ENCODE measurements around the gene NAV1. TPM values are rescaled to one million over a fixed set of nuclear protein-coding genes. Genes with fewer than 3 reads are reported as not detected.

Gene NAV1
- total and polyA plus RNA-seq, 2 of the 8 experiments (the other 6 are each of a cell fraction or from before 2014, with no cell fraction given) = 9.9 to 42.7 TPM

GRCh38 chr1:201506557-201507359 is 32.2 kb upstream of the NAV1 start, which contains the start of gene CSRP1:
Gene CSRP1 (minus strand): TSS chr1:201507123. CDS start chr1:201496303, 10,820 bp downstream.
- 11% methylated on average over 71 of the region's 71 CpGs; no CpG with 5 or more reads in 1 of the 2 experiments for WGBS, 2 experiments (ENCODE audit: extremely low coverage in 1 of 2, insufficient coverage in 1 of 2, insufficient read length in 1 of 2, insufficient replicate concordance in 2 of 2, low coverage in 1 of 2, low lambda C conversion rate in 2 of 2, missing lambda C conversion rate in 1 of 2)
- Histone ChIP-seq H3K56ac (replicated peaks; ENCODE audit: insufficient read length, low read depth, low read length) (no peak within 1 kb of the TSS), H3K23me2 (ENCODE audit: low read depth, low read length) (peaks cover 8% of the 10 kb centered on the region; the same call in 1 of the 2 replicates), H3K36me3 (ENCODE audit: control insufficient read depth in 2 of 4, insufficient read depth in 4 of 4, low read length in 3 of 4) (no peaks in the 10 kb centered on the region), H3K79me2 (ENCODE audit: control insufficient read depth in 1 of 2, insufficient read depth in 2 of 2, low read length in 2 of 2) (no peaks in the 10 kb centered on the region), H2BK12ac (ENCODE audit: low read depth, low read length) (peak within 1 kb of the TSS; percentile 96), H4K8ac (ENCODE audit: extremely low read depth, insufficient read depth, low read length) (peak within 1 kb of the TSS; percentile 76), H3K9ac (replicated peaks in 1 of 4; ENCODE audit: extremely low read depth in 1 of 4, low read depth in 3 of 4, low read length in 3 of 4) (peak within 1 kb of the TSS in 1 of 4 experiments; percentile 44; a peak in 2 of 7 replicates), H3K18ac (ENCODE audit: extremely low read depth, low read length) (peak within 1 kb of the TSS; percentile 19), H2BK20ac (ENCODE audit: low read length) (no peak within 1 kb of the TSS), H4K20me1 (replicated peaks in 1 of 2; ENCODE audit: control insufficient read depth in 1 of 2, insufficient read depth in 2 of 2, low read length in 2 of 2) (no peaks in the 10 kb centered on the region), H3K9me3 (ENCODE audit: insufficient read depth in 2 of 2, low read depth in 1 of 2, low read length in 1 of 2) (no peaks in the 10 kb centered on the region), H3K4ac (replicated peaks; ENCODE audit: insufficient read length, low read depth, low read length) (no peak within 1 kb of the TSS), H3K23ac (ENCODE audit: insufficient read length) (no peak within 1 kb of the TSS), H2BK15ac (ENCODE audit: low read length) (peak within 1 kb of the TSS; percentile 8; the same call in 1 of the 2 replicates), H3K27ac (ENCODE audit: low read depth, low read length) (no peak within 1 kb of the TSS), H3K4me1 (replicated peaks in 1 of 4; ENCODE audit: control insufficient read depth in 3 of 4, insufficient read depth in 4 of 4, low read length in 3 of 4) (peaks cover 8 to 24% (median 16%) of the 10 kb centered on the region in 4 experiments), H3K79me1 (ENCODE audit: low read depth, low read length) (no peaks in the 10 kb centered on the region), H3K14ac (ENCODE audit: insufficient read length) (no peak within 1 kb of the TSS), H2AK5ac (ENCODE audit: low read depth, low read length) (peak within 1 kb of the TSS; percentile 79), H4K91ac (replicated peaks; ENCODE audit: insufficient read length, low read length) (no peak within 1 kb of the TSS), H3K4me2 (ENCODE audit: insufficient read depth in 1 of 2, low read depth in 2 of 2, low read length in 2 of 2) (peak within 1 kb of the TSS; percentile 70 to 71), H2BK120ac (replicated peaks; ENCODE audit: low read depth, low read length) (no peak within 1 kb of the TSS), H2AFZ (ENCODE audit: low read length) (peak within 1 kb of the TSS; percentile 42; the same call in 1 of the 2 replicates), H4K5ac (ENCODE audit: insufficient read length, low read depth, low read length) (no peak within 1 kb of the TSS), H3K4me3 (ENCODE audit: extremely low read depth in 1 of 4, insufficient read depth in 2 of 4, low read depth in 3 of 4, low read length in 4 of 4) (peak within 1 kb of the TSS; percentile 36 to 61 (median 43)), H3K27me3 (replicated peaks in 1 of 4; ENCODE audit: control insufficient read depth in 3 of 4, extremely low read depth in 1 of 4, insufficient read depth in 3 of 4, low read length in 3 of 4) (peaks cover 3 to 33% (median 21%) of the 10 kb centered on the region in 4 experiments), H2BK5ac (ENCODE audit: low read depth, low read length) (0 out of 2 replicates have a peak within 1 kb of the TSS, but pooled peaks have one; percentile 16)
- POLR2A ChIA-PET (ENCODE audit: partially characterized antibody) = interaction anchor here (1.3 kb wide), 1 partner anchor 27 kb away, joined by 4 read pairs; no protein-coding TSS in a partner anchor
- CTCF ChIA-PET (ENCODE audit: partially characterized antibody) = interaction anchor here (0.9 to 27.5 kb wide), 12 partner anchors 8 to 71 kb away, joined by 3 to 929 read pairs (median 3); partner anchors contain the start of gene NAV1
- no peak for DNase-seq (ENCODE audit: low read depth in 1 of 2, low spot score in 2 of 2)
- no peak for FAIRE-seq
- no peak for TF ChIP-seq SP1 (IDR thresholded peaks at IDR 0.05; ENCODE audit: low read depth, low read length)
- no peak for TF ChIP-seq SIX5 (IDR thresholded peaks at IDR 0.05; ENCODE audit: low read depth, low read length)
- no peak for TF ChIP-seq ATF2 (IDR thresholded peaks at IDR 0.05; ENCODE audit: low read length)
- TF ChIP-seq ZNF274 (IDR thresholded peaks at IDR 0.05; ENCODE audit: borderline replicate concordance, extremely low read depth, low read length) = no peak
- TF ChIP-seq POLR2AphosphoS5 (IDR thresholded peaks at IDR 0.05; ENCODE audit: low read depth, low read length) = 0 out of 2 replicates have a peak, but pooled peaks have one; percentile 27
- TF ChIP-seq HDAC2 (IDR thresholded peaks at IDR 0.05; ENCODE audit: borderline replicate concordance in 1 of 2, low read depth in 2 of 2, low read length in 2 of 2) = no peak
- TF ChIP-seq KDM4A (IDR thresholded peaks at IDR 0.05; ENCODE audit: low read depth, low read length, severe bottlenecking) = peak; percentile 91
- 0 out of 3 replicates have a peak, but pooled peaks of 1 of the 2 experiments have one; percentile 37 for TF ChIP-seq POLR2A (IDR thresholded peaks at IDR 0.05; ENCODE audit: control extremely low read depth in 1 of 2, low read depth in 2 of 2, low read length in 2 of 2)
- TF ChIP-seq NRF1 (IDR thresholded peaks at IDR 0.05; ENCODE audit: low read depth, low read length) = no peak

Data from H1 (cell line).